ENCODE measurements around the gene AKR7A3.

Gene AKR7A3

DNA sequence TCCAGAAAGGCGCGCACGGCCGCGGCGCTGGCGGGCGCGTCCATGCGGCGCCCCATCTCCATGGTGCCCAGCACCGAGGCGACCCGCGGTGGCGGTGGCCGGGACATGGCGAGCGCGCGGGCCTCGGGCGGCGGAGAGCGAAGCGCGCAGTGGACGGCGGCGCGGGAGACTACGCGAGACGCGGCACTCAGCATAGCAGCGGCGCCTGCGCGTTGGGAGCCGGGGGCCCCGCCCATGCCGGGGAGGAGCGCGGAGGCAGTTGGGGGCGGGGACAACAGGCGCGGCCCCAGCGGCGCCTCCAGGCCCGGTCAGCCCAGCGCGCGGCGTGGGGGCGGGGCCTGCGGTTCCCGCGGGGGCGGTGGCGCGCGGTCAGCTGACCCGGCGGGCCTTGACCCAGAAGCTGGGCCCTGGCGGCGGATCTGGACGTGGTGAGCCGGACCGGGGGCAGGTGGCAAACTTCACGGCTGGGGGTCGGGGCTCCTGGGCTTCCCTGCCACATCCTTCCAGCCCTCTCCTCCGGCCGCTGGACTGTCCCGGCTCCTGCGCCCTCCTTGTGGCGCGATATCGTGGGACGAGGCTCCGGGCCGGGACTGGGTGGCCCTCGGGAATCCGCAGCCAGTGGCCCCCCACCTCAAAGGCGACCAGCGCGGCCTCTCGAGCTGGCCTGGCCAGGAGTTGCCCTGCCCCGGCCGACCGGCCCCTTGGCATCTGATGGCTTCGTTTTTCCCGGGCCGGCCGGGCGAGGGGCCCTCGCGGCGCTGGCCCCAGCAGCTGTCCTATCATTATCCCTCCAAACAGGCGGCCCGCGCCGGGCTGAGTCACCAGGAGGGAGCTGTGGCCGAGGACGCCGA is 23.6 kb upstream of the AKR7A3 start, which contains the start of the genes AKR7A2 and SLC66A1:
Gene AKR7A2 (minus strand): TSS at position 214 of the 851 bp plus-strand sequence. CDS start 20 bp downstream, at position 194.
Gene SLC66A1 (plus strand): TSS at position 396 of the 851 bp plus-strand sequence. CDS start 5,352 bp downstream, outside the sequence.
- peaks cover 27% of the 10 kb centered on the region for H3K36me3 ChIP-seq (ENCODE audit: insufficient read depth, insufficient read length, low read length)
- peaks cover 8% of the 10 kb centered on the region for H3K4me1 ChIP-seq (ENCODE audit: insufficient read depth, insufficient read length)
- H3K4me3 ChIP-seq (ENCODE audit: insufficient read length, low read depth), result peak within 1 kb of the TSS; percentile 79
- H3K9me3 ChIP-seq (ENCODE audit: insufficient read depth, low read length), result no peaks in the 10 kb centered on the region
- peak; percentile 62 for DNase-seq (ENCODE audit: low read depth, low spot score)
- H3K27me3 ChIP-seq (ENCODE audit: insufficient read depth, insufficient read length), result peaks cover 6% of the 10 kb centered on the region
- TF ChIP-seq SUZ12 (IDR thresholded peaks at IDR 0.05; ENCODE audit: extremely low read depth, insufficient read depth, insufficient read length) (no peak), YY1 (IDR thresholded peaks at IDR 0.05; ENCODE audit: insufficient read depth, insufficient read length) (no peak), ZNF274 (IDR thresholded peaks at IDR 0.05; ENCODE audit: low read depth, low read length) (no peak)
- H3K9ac ChIP-seq (ENCODE audit: insufficient read length, low read depth), result peak within 1 kb of the TSS; percentile 90

DNA sequence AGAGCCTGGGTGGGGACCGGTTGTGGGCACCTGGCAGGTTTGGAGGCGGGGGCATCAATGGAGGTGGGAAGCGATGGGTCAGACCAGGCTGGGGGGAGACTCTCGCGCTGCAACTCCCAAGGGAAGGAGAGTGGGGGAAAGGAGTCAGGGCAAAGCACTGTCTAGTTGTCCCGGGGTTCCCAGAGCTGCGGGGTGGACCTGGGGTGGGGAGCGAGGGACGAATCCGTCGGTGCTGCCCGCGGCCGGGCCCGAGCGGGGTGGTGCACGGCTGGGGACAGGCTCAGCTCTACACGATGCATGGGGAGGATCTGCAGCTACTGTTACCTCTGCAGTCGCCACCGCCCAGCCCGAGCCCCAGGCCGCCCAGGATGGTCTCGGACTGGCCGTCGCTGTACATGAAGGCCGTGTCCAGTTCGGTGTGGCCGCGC is 22.9 kb upstream of the AKR7A3 start:
- peaks cover 6% of the 10 kb centered on the region for H3K27me3 ChIP-seq (ENCODE audit: insufficient read depth, insufficient read length)
- H3K9me3 ChIP-seq (ENCODE audit: insufficient read depth, low read length), result no peaks in the 10 kb centered on the region
- peaks cover 6% of the 10 kb centered on the region for H3K4me1 ChIP-seq (ENCODE audit: insufficient read depth, insufficient read length)
- H3K36me3 ChIP-seq (ENCODE audit: insufficient read depth, insufficient read length, low read length), result peaks cover 29% of the 10 kb centered on the region
- DNase-seq (ENCODE audit: low read depth, low spot score), result no peak
- peak overlapping the region; percentile 89 for H3K9ac ChIP-seq (ENCODE audit: insufficient read length, low read depth)
- TF ChIP-seq YY1 (IDR thresholded peaks at IDR 0.05; ENCODE audit: insufficient read depth, insufficient read length) (no peak), SUZ12 (IDR thresholded peaks at IDR 0.05; ENCODE audit: extremely low read depth, insufficient read depth, insufficient read length) (no peak), ZNF274 (IDR thresholded peaks at IDR 0.05; ENCODE audit: low read depth, low read length) (no peak)
- H3K4me3 ChIP-seq (ENCODE audit: insufficient read length, low read depth), result peak overlapping the region; percentile 79

DNA sequence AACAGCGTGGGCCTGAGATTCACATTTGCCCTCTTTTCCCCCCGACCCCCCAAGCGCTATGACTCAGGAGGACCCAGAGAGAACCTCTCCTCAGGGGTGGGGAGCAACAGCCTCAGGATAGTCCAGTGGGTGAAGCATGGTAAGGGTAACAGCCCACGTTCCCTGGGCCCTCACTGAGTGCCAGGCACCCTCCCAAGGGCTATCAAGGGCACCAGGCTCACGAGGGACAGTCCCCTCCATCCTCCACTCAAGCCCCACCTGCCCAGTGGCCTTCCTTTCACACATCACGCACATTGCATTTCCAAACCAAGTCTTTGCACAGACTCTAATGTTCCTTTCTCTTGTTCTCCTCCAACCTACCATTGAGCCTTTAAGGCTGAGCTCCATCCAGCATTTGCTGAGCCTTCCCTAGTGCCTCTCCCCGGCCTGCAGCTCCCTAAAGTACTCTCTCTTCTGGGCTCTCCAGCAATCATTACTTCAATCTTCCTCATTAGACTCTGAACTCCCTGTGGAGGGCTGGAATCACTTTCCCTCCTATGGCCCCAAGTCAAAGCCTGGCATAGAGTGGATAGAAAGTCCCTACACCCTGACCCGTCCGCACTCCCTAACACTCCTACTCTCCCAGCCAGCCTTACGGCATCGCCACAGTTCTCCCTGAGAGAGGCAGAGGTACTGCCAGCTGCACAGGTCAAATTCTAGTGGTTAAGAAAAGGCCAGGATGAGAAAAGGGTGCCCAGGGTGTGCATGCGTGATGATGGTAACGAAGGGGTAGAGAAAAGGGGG is 22.3 kb upstream of the AKR7A3 start:
- Histone ChIP-seq H3K36me3 (ENCODE audit: insufficient read depth, insufficient read length, low read length) (peaks cover 36% of the 10 kb centered on the region), H3K4me3 (ENCODE audit: insufficient read length, low read depth) (peak overlapping the region; percentile 79), H3K9me3 (ENCODE audit: insufficient read depth, low read length) (no peaks in the 10 kb centered on the region), H3K4me1 (ENCODE audit: insufficient read depth, insufficient read length) (peaks cover 6% of the 10 kb centered on the region), H3K27me3 (ENCODE audit: insufficient read depth, insufficient read length) (peaks cover 6% of the 10 kb centered on the region), H3K9ac (ENCODE audit: insufficient read length, low read depth) (peak overlapping the region; percentile 89)
- TF ChIP-seq SUZ12 (IDR thresholded peaks at IDR 0.05; ENCODE audit: extremely low read depth, insufficient read depth, insufficient read length) (no peak), YY1 (IDR thresholded peaks at IDR 0.05; ENCODE audit: insufficient read depth, insufficient read length) (no peak), ZNF274 (IDR thresholded peaks at IDR 0.05; ENCODE audit: low read depth, low read length) (no peak)
- no peak for DNase-seq (ENCODE audit: low read depth, low spot score)

DNA sequence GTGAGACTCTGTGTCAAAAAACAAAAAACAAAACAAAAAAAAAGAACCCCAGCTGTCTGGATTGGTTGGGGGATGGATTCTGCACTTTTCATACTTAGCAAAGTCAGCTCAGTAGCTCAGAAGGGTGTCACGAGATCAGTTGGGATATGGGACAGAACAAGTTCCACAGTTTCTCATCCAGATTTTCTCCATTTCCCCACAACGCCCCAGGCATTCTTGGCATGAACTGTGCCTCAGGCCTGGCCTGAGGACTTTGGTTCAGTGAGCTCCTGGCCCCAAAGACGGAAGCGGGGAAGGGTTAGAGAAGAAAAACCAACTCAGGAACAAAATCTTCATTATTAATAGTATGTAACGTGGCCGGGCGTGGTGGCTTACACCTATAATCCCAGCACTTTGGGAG is 21.5 kb upstream of the AKR7A3 start:
- no peak for TF ChIP-seq SUZ12 (IDR thresholded peaks at IDR 0.05; ENCODE audit: extremely low read depth, insufficient read depth, insufficient read length)
- TF ChIP-seq YY1 (IDR thresholded peaks at IDR 0.05; ENCODE audit: insufficient read depth, insufficient read length), result no peak
- no peak for TF ChIP-seq ZNF274 (IDR thresholded peaks at IDR 0.05; ENCODE audit: low read depth, low read length)
- Histone ChIP-seq H3K27me3 (ENCODE audit: insufficient read depth, insufficient read length) (peaks cover 6% of the 10 kb centered on the region), H3K4me3 (ENCODE audit: insufficient read length, low read depth) (no peak overlapping the region), H3K9ac (ENCODE audit: insufficient read length, low read depth) (no peak overlapping the region), H3K9me3 (ENCODE audit: insufficient read depth, low read length) (no peaks in the 10 kb centered on the region), H3K4me1 (ENCODE audit: insufficient read depth, insufficient read length) (peaks cover 6% of the 10 kb centered on the region), H3K36me3 (ENCODE audit: insufficient read depth, insufficient read length, low read length) (peaks cover 44% of the 10 kb centered on the region)
- no peak for DNase-seq (ENCODE audit: low read depth, low spot score)

DNA sequence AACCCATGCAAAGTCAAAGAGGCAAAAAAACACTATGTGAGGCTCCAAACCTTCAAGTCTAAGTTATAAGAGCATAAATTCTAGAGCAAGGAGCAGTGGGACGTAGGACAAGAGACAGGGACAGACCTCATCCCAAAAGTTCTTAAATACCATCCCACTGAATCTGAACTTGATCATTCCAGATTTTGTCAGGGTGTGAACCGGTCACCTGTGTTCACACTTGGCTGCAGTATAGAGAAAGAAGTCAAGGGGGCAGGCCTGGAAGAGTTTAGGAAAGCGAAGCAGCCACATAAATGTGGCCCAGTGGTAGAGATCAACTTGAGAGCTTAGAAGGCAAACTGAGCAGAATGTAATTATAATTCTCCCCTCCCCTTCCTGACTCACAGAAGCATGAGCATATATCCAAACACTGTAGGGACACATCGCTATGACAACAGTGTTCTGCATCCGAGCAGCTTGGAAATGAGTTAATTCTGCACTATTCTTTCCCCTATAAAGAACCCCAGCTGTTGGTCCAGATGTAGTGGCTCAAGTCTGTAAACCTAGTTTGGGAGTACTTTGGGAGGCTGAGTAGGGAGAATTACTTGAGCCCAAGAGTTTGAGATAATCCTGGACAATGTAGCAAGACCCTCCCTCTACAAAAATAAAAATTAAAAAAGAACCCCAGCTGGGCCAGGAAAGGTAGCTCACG is 20.7 kb upstream of the AKR7A3 start:
- no peak for TF ChIP-seq YY1 (IDR thresholded peaks at IDR 0.05; ENCODE audit: insufficient read depth, insufficient read length)
- no peak for TF ChIP-seq SUZ12 (IDR thresholded peaks at IDR 0.05; ENCODE audit: extremely low read depth, insufficient read depth, insufficient read length)
- no peak for TF ChIP-seq ZNF274 (IDR thresholded peaks at IDR 0.05; ENCODE audit: low read depth, low read length)

DNA sequence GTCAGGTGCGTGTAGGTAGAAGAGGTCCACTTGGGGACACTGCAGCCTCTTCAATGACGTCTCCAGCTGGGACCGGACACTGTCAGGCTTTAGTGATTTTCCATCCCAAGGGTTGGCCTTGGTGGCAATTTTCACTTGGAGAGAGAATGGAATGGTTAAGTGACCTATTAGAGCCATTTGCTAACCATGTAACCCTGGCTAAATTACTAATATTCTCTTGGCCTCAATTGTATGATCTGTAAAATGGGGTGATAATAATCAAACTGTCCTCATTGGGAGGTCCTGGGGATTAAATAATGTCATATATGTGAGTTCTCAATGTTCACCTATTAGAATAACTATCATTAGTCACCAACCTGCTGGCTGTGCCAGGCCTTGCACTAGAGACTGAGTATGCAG is 19.9 kb upstream of the AKR7A3 start:
- H3K9me3 ChIP-seq (ENCODE audit: insufficient read depth, low read length), result no peaks in the 10 kb centered on the region
- peaks cover 49% of the 10 kb centered on the region for H3K36me3 ChIP-seq (ENCODE audit: insufficient read depth, insufficient read length, low read length)
- peaks cover 6% of the 10 kb centered on the region for H3K27me3 ChIP-seq (ENCODE audit: insufficient read depth, insufficient read length)
- no peak for DNase-seq (ENCODE audit: low read depth, low spot score)
- H3K4me1 ChIP-seq (ENCODE audit: insufficient read depth, insufficient read length), result peaks cover 6% of the 10 kb centered on the region
- no peak for TF ChIP-seq ZNF274 (IDR thresholded peaks at IDR 0.05; ENCODE audit: low read depth, low read length)
- TF ChIP-seq SUZ12 (IDR thresholded peaks at IDR 0.05; ENCODE audit: extremely low read depth, insufficient read depth, insufficient read length), result no peak
- no peak for TF ChIP-seq YY1 (IDR thresholded peaks at IDR 0.05; ENCODE audit: insufficient read depth, insufficient read length)
- H3K9ac ChIP-seq (ENCODE audit: insufficient read length, low read depth), result no peak overlapping the region
- H3K4me3 ChIP-seq (ENCODE audit: insufficient read length, low read depth), result no peak overlapping the region

More for the DNA sequence above, 20.7 kb upstream of the AKR7A3 start:
- Histone ChIP-seq H3K27me3 (ENCODE audit: insufficient read depth, insufficient read length) (peaks cover 6% of the 10 kb centered on the region), H3K4me1 (ENCODE audit: insufficient read depth, insufficient read length) (peaks cover 6% of the 10 kb centered on the region), H3K36me3 (ENCODE audit: insufficient read depth, insufficient read length, low read length) (peaks cover 47% of the 10 kb centered on the region), H3K9ac (ENCODE audit: insufficient read length, low read depth) (no peak overlapping the region), H3K4me3 (ENCODE audit: insufficient read length, low read depth) (no peak overlapping the region), H3K9me3 (ENCODE audit: insufficient read depth, low read length) (no peaks in the 10 kb centered on the region)
- no peak for DNase-seq (ENCODE audit: low read depth, low spot score)
